GM18858 (cell line): ENCODE data around the gene OTOP2.
"Not testable (repeated sequence)": the region's sequence is repeated elsewhere in the genome, so short reads cannot be mapped to it uniquely, and the experiment has no call there.

Experiments used
- ATAC-seq: cut with Tn5 transposase; IDR thresholded peaks from one replicate; pipeline ENCODE4 v1.9.1; 2021; ENCODE audit not compliant: unreplicated experiment

The OTOP2 gene

DNA sequence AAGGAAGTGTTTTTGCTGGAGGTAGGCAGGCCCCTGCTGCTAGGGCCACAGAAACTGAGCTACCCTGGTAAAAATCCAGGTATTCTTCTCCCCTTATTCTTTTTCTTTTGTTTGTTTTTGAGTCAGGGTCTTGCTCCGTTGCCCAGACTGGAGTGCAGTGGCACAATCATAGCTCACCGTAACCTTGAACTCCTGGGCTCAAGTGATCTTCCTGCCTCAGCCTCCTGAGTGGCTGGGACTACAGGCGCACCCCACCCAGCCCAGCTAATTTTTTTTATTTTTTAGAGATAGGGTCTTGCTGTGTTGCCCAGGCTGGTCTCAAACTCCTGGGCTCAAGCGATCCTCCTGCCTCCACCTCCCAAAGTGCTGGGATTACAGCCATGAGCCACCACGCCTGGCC is 45.4 kb downstream of the OTOP2 start:
- ATAC-seq, result not testable (repeated sequence)

DNA sequence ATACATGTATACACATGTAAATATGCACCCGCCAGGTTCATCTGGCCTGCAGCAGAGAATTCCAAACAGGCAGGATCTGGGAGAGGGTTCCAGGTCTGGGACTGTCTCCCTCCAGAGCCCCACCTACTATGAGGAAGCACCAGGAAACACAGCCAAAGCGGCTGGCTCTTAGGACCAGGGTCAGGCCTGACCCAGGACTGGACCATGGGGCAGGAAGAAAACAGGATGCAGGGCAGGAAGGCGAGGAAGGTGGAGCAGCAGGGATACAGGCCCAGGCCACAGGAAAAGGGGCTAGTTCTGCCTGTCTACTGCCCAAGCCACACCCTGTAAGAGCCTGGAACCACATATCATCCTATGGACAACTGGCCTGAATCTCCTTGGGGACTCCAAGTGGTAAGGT is 46.3 kb downstream of the OTOP2 start:
- ATAC-seq, result no peak

DNA sequence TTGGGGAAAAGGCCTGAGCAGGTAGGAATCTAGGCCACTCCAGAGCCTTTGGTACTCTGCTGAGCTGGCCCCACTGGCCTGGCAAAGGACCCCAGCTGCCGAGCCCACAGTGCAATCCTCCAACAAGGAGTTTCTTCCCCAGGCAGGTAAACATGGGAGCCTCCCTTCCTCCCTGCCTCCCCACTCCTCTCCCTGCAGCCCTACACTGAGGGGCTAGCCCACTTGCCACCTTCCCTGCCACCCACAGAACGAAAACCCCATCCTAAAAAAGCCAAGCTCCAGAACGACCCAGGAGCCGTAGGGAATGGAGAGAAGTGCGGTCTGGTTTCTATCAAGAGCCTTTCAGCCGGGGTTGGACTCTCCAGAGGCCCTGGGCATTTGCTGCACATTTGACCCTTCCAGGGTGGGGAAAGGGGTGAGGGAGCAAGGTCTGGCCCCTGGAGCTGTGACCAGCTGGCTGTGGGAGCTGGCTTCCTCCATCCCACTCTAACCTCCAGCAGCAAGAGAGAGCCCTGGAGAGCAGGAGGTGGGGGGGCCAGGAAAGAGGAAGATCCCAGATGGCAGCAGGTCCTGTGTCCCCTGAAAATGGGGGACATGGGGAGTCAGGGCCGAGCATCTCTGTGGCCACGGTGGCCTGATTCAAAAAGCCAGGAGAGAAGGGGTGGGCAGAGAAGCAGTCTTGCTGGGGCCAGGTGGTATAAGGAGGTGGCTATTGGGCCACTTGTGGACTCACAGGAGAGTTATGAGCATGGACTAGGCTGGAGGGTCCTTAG is 47.2 kb downstream of the OTOP2 start:
- ATAC-seq, result no peak

DNA sequence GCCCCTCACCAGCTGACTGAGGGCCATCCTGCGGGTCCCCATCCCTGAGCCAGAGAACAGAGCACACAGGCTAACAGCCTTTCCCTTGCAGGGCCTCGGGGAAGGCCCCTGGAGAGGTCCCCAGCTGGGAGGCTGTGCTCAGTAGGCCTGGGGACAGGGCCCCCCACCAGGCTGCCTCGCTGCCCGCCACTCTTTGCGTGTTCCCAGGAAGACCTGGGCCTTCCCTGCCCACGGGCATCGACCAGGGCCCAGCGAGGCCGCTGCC is 47.7 kb downstream of the OTOP2 start:
- ATAC-seq, result no peak

DNA sequence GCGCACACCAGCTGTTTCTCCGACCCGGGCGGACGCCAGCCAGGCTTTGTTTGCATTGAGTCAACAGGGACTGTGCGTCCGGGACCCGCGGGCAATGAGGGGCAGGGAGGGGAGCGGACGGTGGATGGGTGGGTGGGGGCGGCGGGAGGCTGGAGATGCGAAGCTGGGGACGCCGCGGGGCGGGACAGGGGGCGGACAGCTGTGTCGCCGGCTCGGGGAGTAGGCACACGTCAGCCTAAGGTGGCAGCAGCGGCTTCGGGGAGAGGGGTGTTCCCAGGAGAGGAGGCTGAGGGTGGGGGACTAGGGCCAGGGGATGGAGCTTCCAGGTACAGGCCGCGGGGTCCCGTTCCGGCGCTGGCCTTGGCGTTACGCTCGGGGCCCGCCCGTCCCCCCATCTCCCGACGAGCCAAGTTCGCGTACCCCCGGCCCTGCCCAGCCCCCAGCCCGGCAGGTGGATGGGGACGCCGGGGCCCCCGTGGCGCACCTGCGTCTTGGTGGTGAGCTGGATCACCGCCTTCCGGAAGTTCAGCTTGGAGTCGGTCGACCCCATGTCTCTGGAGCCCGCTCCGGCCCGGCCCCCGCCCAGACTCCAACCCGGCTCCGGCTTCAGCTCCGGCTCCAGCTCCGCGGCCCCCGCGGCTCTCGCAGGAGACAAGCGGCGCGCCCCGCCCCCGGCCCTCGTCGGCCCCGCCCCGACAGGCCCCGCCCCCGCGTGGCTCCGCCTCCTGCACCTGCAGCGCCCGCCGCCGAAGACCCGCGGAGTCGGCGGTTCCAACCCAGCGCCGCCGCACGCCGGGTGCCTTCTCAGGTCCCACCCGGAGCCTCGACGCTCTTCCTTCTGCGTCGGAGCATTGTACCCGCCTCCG is 48.3 kb downstream of the OTOP2 start, which contains the start of gene HID1:
Gene HID1 (minus strand): TSS at position 653 of the 866 bp plus-strand sequence. CDS start 103 bp downstream, at position 550.
- no peak for ATAC-seq

DNA sequence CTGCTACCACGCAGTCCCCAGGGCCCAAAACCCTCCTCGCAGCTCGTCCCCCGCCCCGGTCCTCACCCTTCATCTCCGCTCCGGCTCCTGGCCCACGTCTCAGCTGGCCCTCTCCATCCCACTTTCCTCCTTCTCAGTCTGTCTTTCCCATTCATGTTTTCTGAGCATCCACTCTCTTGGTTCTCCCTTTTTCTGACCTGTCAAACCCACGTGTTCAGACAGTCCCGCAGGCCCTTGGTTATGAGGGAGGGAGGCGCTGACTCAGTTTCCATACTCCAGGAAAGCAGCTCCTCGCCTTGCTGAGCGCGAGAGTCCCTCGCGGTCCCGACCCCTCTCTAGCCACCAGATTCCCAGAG is 48.9 kb downstream of the OTOP2 start:
- no peak for ATAC-seq

DNA sequence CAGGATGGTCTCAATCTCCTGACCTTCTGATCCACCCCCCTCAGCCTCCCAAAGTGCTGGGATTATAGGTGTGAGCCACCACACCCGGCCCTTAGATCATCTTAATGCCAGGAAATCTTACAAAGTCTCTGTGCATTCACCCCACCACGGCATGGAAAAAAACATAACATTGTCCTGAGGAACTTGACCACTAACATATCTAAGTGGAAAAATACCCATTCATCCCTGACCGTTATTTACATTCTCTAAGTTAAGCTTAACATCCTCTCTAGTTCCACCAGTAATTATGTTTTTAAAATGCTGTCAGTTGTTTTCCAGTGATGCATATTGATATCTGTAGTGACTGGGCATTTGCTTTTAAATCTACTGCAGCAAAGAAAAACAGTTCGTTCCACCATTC is 51.9 kb downstream of the OTOP2 start:
- no peak for ATAC-seq

DNA sequence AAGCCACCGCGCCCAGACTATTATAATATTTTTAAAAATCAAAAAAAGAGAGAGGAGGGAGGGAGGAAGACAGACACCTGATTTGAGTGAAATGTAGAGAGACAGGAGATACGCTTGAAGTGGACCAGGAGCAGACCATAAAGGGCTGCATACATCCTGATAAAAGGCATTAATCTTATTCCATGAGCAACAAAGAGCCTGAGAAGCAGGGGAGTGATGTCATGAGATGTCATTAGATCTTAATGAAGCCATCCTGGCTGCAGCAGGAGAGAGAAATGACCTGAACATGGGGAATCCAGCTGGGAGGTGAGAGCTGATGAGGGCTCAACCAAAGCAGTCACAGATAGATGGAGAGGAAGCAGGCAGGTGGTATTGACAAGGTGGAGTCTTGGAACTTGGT is 53.7 kb downstream of the OTOP2 start:
- no peak for ATAC-seq

DNA sequence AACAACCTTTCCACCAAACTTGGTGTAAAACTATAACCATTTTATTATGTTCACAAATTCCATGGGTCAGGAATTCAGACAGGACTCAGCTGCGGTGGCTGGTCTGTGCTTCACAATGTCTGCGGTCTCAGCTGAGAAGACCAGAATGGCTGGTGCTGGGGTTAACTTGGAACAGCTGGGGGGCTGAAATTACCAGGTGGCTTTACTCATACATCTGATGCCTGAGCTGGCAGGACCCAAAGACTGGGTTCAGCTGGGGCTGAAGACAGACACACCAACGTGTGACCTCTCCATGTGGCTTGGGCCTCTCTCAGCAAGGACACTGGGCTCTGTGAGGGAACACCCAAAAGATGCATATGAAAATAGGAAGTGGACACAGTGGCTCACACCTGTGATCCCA is 54.2 kb downstream of the OTOP2 start:
- ATAC-seq, result no peak

DNA sequence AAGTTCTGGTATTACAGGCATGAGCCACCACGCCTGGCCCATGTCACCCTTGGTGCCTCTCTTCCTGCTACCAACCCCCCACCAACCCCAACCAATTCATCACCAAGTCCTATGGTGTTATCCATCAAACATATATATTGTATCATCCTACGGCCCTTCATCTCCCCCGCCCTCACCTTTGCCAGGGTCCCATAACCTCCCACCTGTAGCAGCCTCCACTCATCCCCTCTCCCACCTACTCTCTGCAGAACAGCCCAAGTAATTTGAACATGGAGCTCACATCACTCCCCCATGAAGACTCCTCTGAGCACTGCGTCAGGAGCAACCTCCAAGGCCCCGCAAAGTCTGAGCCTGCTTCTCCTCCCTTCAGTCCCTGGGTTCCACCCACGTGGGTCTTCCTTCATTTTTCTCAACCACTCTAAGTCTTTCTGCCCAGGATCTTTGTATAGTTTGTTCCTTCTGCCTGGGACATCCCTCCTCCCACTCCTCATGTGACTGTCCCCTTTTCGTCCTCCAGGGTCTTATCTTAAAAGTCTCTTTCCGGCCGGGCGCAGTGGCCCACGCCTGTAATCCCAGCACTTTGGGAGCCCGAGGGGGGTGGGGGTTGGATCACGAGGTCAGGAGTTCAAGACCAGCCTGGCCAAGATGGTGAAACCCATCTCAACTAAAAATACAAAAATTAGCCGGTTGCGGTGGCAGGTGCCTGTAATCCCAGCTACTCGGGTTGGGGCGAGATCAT is 55.5 kb downstream of the OTOP2 start:
- ATAC-seq, result no peak

DNA sequence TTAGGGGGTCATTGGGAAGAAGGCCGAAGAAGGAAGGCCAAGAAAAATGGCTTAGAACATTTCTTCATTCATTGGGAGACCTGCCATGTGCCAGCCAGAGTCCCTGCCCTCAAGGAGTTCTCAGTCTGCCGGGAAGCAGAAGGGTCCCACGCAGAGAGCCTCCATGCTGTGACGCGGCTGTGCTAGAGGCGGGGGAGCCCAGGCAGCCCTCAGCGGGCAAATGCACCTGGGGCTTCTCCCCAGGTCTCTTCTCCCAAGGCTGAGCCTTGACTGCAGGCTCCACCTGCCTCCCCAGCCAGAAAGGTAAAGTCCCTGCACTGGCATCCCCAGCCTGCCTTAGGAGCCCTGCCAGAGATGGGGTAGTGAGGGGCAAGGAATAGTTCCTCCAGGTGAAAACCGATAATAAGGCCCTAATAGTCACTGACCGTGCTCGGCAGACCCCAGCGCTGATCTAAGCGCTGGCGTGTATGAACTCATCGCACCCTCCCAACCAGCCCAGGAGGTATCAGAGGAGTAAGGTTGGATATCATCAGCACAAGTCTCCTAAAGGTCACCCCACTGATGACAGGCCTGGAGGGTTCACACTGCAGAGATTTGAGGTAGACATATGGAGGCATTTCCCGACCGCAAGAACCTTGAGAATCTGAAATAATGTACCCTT is 57.4 kb downstream of the OTOP2 start:
- ATAC-seq, result no peak

DNA sequence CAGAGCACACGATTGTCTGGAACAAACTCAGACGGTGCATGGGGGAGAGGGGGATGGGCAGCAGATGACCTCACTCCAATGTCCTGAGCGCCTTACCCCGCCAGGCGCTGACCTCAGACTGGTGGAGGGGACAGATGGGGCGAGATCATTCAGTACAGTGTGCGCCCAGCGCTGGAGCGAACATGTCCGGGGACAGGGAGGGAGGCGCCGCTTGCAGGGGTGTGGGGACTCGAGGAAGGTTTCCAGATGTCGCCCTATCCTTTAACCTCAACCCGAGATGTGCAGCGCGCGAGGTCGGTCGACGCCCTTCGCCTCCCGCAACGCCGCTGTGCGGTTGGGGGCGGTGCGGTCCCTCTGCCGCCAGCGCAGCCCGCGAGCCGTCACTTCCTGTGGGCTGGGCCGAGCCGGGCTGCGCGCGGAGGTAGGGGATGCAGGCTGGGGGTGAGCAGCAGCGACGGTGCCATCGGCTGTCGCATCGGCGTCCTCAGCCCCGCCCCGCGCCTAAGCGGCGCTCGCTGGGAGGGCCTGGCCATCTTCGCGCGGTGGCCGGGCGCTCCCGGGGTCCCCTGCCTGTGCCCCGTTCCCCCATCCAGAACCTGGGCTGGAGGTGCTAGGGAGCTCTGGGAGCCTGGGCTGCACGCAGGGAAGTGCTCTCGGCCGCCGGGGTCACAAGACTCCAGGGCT is 58.0 kb downstream of the OTOP2 start:
- ATAC-seq, result no peak

DNA sequence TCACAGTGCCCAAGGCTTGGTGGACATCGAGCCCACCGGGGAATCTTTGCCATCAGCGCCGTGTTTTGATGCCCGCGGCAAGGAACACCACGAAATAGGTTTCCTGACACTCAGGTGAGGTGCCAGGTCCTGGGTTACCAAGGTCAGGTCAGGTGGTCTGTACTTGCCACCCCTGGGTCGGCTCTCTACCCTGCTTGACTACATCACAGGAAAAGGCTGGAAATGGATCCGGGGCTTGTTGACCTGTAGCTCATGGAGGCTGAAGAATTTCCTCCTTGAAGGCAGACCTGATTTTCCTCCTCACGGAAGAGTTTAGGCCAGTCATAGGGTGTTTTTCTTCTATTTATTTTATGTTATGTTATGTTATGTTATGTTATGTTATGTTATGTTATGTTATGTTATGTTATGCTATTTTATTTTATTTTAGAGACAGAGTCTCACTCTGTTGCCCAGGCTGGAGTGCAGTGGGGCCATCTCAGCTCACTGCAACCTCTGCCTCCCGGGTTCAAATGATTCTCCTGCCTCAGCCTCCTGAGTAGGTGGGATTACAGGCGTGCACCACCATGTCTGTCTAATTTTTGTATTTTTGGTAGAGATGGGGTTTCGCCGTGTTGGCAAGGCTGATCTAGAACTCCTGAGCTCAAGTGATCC is 58.7 kb downstream of the OTOP2 start:
- ATAC-seq, result not testable (repeated sequence)
